Left lobe of liver (tissue), 2 donors: Measurements from ENCODE around the gene TMEM240. TPM values are rescaled to one million over a fixed set of nuclear protein-coding genes. Genes with fewer than 3 reads are reported as not detected.
"Not testable (repeated sequence)": the region's sequence is repeated elsewhere in the genome, so short reads cannot be mapped to it uniquely, and the experiment has no call there.

Experiments
- ATAC-seq: fragments of 200-7000 bp; cut with Tn5 transposase; one replicate; pipeline ENCODE4 v1.9.1; 2020; ENCODE audit warnings: mild to moderate bottlenecking, moderate library complexity
- DNase-seq: peaks from one replicate; pipeline ENCODE4 v3.0.0-alpha.2; 2020; ENCODE audit warnings: low spot score
- total RNA-seq: library from RNA; stranded (reverse); gene quantifications from one replicate; pipeline ENCODE4 v1.2.1, GENCODE V29; 2021
- donor health status: DM: no; HTN: no; CAD: no; lungs with moderate emphysema.
- donor health status: DM: no; HTN: yes; CAD: no.

Gene TMEM240
- total RNA-seq, 1 donor from 2014 or later = 0.98 TPM

GRCh38 chr1:1541956-1542765 is 1.7 kb upstream of the TMEM240 start:
- DNase-seq = no peak

DNA sequence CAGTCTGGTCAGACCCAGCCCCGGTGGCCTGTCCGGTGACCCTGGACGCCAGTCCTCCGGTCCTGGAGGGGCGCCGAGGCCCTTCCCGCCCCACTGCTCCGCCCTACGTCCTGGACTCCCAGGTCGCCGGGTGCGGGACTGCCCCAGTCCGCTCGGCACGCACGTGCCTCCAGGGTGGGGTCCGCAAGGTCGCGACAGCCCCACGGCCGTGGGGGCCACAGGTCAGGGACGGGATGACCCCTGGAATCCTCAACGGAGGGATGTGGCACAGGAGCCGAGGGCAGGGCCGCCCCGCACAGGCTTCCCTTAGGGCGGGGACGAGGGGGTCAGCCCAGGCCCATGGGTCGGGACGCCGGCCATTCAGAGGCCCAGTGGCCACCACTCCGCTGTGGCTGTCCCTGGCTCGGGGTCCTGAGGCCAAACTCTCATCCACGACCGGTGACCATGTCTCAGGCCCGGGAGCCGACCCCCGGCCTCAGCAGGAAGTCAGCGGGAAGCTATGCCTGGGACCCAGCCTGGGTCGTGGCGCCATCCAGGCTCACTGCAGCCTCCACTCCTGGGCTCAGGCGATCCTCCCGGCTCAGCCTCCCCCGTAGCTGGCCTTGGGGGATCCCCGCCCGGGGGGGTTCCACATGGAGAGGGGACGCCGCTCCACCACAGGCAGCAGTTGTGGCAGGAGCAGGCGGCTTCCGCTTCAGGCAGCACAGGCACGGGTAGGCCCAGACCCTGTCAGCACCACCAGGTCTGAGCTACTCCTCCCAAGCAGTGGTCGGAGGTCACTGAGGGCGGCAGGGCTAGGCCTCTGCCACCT is 599 bp upstream of the TMEM240 start:
- ATAC-seq (peak; percentile 5), DNase-seq (no peak)

More at GRCh38 chr1:1541956-1542765, 1.7 kb upstream of the TMEM240 start:
- no peak for ATAC-seq

GRCh38 chr1:1539310-1540089 is 924 bp downstream of the TMEM240 start:
- ATAC-seq = no peak
- no peak for DNase-seq

DNA sequence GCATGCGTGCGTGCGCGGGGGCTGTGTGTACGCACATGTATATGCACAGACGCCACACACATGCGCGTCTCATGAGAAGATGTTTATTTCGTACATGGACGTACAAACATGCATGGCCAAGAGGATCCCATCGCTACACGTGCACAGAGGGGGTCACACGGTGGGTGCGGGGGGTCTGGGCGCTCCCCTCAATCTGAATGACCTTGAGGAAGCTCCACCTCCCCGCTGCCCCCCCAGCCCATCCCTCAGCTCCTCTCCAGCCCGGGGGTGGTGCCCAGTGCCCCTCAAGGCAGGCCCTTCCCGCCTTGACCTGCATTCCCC is 1.5 kb downstream of the TMEM240 start:
- ATAC-seq = no peak
- no peak for DNase-seq

GRCh38 chr1:1538334-1538733 is 2.1 kb downstream of the TMEM240 start:
- ATAC-seq (no peak), DNase-seq (no peak)

- DNase-seq (no peak), ATAC-seq (no peak)
Observed at GRCh38 chr1:1537626-1538250, 2.7 kb downstream of the TMEM240 start.

DNA sequence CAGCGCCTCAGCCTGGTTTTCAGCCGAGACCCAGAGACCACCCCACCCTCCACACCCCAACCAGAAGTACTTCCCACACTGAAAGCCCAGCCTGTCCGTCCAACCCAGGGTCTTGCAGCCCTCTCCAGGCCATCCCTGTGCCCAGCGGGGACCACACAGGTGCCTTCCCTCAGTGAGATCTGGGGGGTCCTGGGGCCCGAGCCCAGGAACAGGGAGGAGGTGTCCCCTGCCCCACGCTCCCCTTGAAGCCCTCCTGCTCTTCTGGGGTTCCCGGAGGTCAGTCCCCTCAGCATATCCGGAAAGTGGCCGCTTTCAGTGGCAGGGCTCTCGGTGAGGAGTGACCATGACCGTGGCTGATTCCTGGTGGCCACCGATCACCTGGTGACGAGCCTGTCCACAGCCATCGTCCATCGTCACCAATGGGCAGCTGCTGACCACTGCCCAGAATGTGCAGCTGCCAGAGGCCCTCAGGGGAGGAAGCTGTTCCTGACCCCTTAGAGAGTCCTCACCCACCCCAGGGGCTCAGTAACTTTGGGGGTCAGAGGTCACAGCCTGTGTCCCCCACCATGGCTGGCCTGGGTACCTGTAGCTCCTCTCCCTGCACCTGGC is 3.4 kb downstream of the TMEM240 start:
- no peak for DNase-seq
- ATAC-seq = no peak

GRCh38 chr1:1536019-1536937 is 4.1 kb downstream of the TMEM240 start:
- ATAC-seq = no peak

GRCh38 chr1:1535201-1536018 is 5.0 kb downstream of the TMEM240 start:
- ATAC-seq (no peak), DNase-seq (no peak)

More at GRCh38 chr1:1536019-1536937, 4.1 kb downstream of the TMEM240 start:
- DNase-seq = no peak

DNA sequence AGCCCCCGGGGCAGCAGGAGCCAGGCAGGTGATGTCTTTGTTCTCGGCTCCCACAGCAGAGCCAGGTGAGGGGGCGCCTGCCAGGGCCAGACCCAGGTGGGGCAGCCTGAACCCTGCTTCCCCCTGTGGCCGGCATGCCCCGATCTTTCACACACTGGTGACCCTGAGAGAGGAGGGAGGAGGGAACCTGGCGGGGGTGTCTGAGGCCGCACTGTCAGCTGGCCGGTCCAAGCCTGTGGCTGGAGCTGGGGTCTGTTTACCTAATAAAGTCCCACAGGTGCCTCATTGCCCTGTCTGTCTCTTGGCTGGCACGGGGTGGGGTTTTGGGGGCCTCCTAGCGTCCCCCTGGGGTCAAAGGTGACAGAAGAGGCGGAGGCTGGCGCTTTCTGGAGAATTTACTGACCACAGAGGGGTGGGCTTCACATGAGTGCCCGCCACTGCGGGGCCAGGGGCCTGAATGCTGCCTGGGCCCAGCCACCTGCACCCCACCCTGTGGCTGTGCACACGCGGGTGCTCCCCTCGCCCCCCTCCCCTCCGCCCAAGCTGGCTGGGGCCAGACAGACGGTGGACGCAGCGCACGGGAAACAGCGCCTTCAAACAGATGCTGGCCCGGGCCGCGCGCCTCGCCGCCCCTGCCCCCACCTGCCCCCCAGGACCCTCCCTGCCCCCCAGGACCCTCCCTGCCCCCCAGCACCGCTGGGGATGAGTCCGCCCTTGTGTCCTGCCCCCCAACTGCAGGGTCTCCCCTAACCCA is 5.8 kb downstream of the TMEM240 start:
- ATAC-seq = no peak
- DNase-seq = no peak

- ATAC-seq, DNase-seq: not testable (repeated sequence)
Observed at GRCh38 chr1:1533894-1534291, 6.5 kb downstream of the TMEM240 start.

DNA sequence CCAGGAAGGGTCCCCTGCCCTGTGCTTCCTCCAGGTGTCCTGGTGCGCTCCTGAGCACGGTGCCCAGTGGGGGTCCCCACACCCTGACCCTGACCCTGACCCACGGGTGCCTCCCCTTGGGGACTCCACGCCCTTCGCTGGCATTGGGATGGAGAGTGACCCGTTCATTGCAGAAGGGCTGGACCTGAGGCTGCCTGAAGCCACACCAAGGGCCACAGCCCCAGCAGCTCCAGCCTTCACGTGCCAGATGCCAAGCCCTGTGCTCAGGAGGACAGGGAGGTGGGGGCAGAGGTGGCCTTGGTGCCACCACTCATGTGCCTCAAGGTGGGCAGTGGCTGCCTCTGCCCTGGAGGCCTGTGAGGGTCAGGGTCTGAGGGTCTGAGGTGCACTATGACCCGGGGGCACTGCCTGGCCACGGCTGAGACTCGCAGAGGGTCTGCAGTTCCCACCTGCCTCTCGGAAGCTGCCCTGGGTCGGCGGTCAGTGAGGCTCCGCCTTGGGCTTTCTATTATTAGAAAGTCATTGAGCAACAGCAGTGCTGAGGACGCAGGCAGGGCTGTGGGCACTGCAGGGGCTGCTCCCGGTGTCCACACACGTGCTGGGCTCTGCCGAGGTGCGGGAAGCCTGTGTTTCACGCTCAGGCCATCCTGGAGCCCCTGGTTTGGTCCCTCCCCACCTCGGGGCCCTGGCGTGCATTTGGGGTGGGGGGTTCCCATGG is 7.1 kb downstream of the TMEM240 start:
- peak; percentile 51 for ATAC-seq
- not testable (repeated sequence) for DNase-seq

- ATAC-seq (no peak), DNase-seq (no peak)
Observed at GRCh38 chr1:1531947-1532346, 8.5 kb downstream of the TMEM240 start.

DNA sequence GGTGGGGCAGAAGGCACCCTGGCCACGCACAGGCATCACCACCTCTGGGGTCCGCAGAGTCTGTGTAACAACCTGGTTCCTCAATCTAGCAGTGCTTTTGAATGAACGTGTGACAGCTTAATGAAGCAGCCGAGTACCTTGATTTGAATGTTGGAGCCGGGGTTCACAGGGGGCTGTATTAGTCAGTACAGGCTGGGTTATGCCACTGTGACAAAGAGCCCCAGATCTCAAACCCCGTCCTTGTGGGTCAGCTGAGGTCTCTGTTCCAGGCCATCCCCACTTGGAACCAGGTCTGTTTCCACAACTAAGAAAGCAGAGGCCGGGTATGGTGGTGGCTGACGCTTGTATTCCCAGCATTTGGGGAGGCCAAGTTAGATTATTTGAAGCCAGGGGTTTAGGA is 10.5 kb downstream of the TMEM240 start:
- DNase-seq = no peak
- no peak for ATAC-seq

- ATAC-seq (no peak), DNase-seq (no peak)
Observed at GRCh38 chr1:1529321-1529720, 11.1 kb downstream of the TMEM240 start.

DNA sequence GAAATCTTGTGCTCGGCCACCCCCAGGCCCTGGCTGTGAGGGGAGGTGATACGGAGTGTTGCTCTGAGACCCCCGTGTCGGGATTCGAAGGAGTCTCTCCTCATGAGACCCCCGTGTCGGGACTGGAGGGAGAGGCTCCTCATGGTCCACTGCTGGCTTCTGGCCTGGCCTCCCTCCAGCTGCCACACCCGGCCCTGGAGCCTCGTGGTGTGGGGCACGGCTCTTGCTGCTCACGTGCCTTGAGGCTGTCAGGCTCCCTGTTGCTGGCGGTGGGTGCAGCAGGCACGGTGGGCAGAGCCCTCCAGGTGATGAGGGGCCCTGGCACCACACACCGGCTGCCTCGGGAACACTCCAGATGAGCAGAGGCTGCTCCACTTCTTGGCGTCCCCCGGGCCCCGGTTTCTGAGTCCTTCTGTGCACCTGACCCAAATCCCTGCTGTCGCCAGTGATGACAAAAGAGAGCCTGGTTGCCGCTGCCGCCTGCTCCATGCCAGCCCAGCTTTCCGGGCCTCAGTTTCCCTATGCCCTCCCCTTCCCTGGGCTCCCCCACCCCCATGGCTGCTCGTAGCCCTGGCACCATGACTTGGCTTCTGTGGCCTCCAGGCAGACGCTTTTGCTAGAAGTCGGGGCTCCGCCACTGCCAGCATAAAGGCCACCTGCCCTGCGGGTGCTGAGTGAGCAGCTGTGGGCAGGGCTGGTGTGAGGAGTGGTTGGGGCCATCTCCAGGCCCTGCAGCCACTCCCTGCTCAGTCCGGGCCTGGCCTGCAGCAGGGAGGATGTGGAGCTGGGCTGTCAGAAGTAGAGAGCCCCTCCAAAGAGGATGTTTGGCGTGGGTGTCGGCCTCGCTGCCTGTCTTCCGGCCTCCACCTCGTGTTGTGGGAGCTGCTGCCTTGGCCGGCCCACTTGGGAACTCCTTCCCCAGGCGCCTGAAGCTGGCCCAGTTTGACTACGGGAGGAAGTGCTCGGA is 11.8 kb downstream of the TMEM240 start:
- DNase-seq (no peak), ATAC-seq (no peak)
